ENCODE measurements around the gene DEFB113. TPM values are rescaled to one million over a fixed set of nuclear protein-coding genes. Genes with fewer than 3 reads are reported as not detected.

Gene DEFB113
- total and polyA plus RNA-seq, 2 experiments from 2014 or later, result not detected

DNA sequence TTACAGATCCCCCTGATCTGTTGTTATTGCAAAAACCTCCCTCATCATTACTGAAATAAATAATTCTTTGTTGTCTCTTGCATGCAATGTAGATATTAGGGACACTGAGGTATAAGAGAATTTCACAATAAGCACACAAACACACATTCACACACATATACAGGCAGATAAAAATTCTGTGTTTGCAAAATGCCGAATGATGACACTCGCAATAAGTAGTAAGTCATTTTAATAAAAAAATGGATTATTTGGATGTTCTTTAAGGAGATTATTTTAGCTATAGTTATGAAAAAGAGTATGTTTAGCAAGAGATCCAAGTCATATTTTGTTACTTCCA is 19.0 kb downstream of the DEFB113 start:
- Histone ChIP-seq H3F3A (replicated peaks; ENCODE audit: low read depth) (no peaks in the 10 kb centered on the region), H3K27ac (ENCODE audit: low read depth) (no peak overlapping the region), H3K36me3 (ENCODE audit: insufficient read depth) (no peaks in the 10 kb centered on the region), H3K4me2 (no peak overlapping the region), H3K79me2 (replicated peaks; ENCODE audit: insufficient read depth) (no peaks in the 10 kb centered on the region), H3K9me2 (ENCODE audit: insufficient read depth) (no peaks in the 10 kb centered on the region), H3K4me1 (ENCODE audit: insufficient read depth) (no peaks in the 10 kb centered on the region; the same call in 1 of the 2 replicates), H2AFZ (no peak overlapping the region), H3K4me3 (no peak overlapping the region), H4K20me1 (replicated peaks; ENCODE audit: insufficient read depth) (no peaks in the 10 kb centered on the region), H3K27me3 (ENCODE audit: insufficient read depth) (no peaks in the 10 kb centered on the region)
- Mint-ChIP-seq H3K9me3 (no peaks in the 10 kb centered on the region), H3K36me3 (ENCODE audit: low read depth) (no peaks in the 10 kb centered on the region), H3K4me1 (peaks cover 2% of the 10 kb centered on the region; the same call in 1 of the 3 replicates), H3K27ac (no peak overlapping the region), H3K27me3 (ENCODE audit: insufficient read depth, low read depth, poor library complexity) (no peaks in the 10 kb centered on the region), H3K4me3 (peak overlapping the region; percentile 70)
- TF ChIP-seq JUNB (IDR thresholded peaks at IDR 0.05; ENCODE audit: unreplicated experiment) (no peak), CREB1 (CRISPR knock-in tag; IDR thresholded peaks at IDR 0.05; ENCODE audit: low read depth) (no peak), ZNF114 (CRISPR knock-in tag; IDR thresholded peaks at IDR 0.05) (no peak), EZH2phosphoT487 (IDR thresholded peaks at IDR 0.05; ENCODE audit: unreplicated experiment) (no peak), EZH2 (IDR thresholded peaks at IDR 0.05; ENCODE audit: low read depth, unreplicated experiment) (no peak), NANOG (IDR thresholded peaks at IDR 0.05; ENCODE audit: borderline replicate concordance) (no peak)
- TF ChIP-seq, protein P1, sequence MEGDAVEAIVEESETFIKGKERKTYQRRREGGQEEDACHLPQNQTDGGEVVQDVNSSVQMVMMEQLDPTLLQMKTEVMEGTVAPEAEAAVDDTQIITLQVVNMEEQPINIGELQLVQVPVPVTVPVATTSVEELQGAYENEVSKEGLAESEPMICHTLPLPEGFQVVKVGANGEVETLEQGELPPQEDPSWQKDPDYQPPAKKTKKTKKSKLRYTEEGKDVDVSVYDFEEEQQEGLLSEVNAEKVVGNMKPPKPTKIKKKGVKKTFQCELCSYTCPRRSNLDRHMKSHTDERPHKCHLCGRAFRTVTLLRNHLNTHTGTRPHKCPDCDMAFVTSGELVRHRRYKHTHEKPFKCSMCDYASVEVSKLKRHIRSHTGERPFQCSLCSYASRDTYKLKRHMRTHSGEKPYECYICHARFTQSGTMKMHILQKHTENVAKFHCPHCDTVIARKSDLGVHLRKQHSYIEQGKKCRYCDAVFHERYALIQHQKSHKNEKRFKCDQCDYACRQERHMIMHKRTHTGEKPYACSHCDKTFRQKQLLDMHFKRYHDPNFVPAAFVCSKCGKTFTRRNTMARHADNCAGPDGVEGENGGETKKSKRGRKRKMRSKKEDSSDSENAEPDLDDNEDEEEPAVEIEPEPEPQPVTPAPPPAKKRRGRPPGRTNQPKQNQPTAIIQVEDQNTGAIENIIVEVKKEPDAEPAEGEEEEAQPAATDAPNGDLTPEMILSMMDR (conservative IDR thresholded peaks at IDR 0.05; ENCODE audit: low read depth in 2 of 2), result no peak
- DNase-seq (ENCODE audit: low spot score) (no peak), ATAC-seq (no peak)

DNA sequence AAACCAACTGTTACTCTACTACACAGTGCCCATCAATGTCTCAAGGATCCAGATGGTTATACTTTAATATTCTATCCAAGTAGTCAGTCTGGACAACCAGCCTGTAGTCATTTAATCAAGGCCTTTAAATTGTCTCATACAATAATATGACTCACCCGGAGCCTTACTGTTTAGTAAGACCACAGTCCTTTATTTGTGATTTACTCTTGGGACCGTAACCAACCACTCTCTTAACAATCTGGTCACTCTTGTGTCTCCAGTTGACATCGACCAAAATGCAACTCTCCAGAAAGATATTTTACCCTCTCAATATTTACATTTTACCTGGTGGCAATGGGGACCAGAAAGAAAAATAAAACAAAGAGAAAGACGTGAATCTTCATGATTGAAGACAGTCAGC is 20.4 kb downstream of the DEFB113 start:
- Histone ChIP-seq H3K79me2 (replicated peaks; ENCODE audit: insufficient read depth) (no peaks in the 10 kb centered on the region), H3K36me3 (ENCODE audit: insufficient read depth) (no peaks in the 10 kb centered on the region), H3K4me1 (ENCODE audit: insufficient read depth) (no peaks in the 10 kb centered on the region; the same call in 1 of the 2 replicates), H4K20me1 (replicated peaks; ENCODE audit: insufficient read depth) (no peaks in the 10 kb centered on the region), H3K9me2 (ENCODE audit: insufficient read depth) (no peaks in the 10 kb centered on the region), H3K27me3 (ENCODE audit: insufficient read depth) (no peaks in the 10 kb centered on the region), H3F3A (replicated peaks; ENCODE audit: low read depth) (no peaks in the 10 kb centered on the region), H3K4me2 (no peak overlapping the region), H3K27ac (ENCODE audit: low read depth) (no peak overlapping the region), H2AFZ (peak overlapping the region; percentile 19; the same call in 1 of the 2 replicates), H3K4me3 (peak overlapping the region; percentile 39; the same call in 1 of the 2 replicates)
- TF ChIP-seq ZNF114 (CRISPR knock-in tag; IDR thresholded peaks at IDR 0.05) (no peak), STAT1 (IDR thresholded peaks at IDR 0.05; ENCODE audit: unreplicated experiment) (no peak)
- TF ChIP-seq, protein P2, sequence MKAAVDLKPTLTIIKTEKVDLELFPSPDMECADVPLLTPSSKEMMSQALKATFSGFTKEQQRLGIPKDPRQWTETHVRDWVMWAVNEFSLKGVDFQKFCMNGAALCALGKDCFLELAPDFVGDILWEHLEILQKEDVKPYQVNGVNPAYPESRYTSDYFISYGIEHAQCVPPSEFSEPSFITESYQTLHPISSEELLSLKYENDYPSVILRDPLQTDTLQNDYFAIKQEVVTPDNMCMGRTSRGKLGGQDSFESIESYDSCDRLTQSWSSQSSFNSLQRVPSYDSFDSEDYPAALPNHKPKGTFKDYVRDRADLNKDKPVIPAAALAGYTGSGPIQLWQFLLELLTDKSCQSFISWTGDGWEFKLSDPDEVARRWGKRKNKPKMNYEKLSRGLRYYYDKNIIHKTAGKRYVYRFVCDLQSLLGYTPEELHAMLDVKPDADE (IDR thresholded peaks at IDR 0.05), result no peak
- H3K4me1 Mint-ChIP-seq, result peaks cover 2% of the 10 kb centered on the region; the same call in 1 of the 3 replicates
- no peak overlapping the region for H3K27ac Mint-ChIP-seq
- peaks cover 4% of the 10 kb centered on the region; the same call in 1 of the 3 replicates for H3K36me3 Mint-ChIP-seq (ENCODE audit: low read depth)
- H3K9me3 Mint-ChIP-seq, result peaks cover 3% of the 10 kb centered on the region; the same call in 1 of the 3 replicates
- H3K27me3 Mint-ChIP-seq (ENCODE audit: insufficient read depth, low read depth, poor library complexity), result no peaks in the 10 kb centered on the region
- DNase-seq (ENCODE audit: low spot score) (no peak), ATAC-seq (no peak)
- H3K4me3 Mint-ChIP-seq, result peak overlapping the region; percentile 70; the same call in 2 of the 3 replicates

Data from GM23338 (cell line).